Type B pancreatic cell (in vitro differentiated cells): ENCODE data around the gene CDKN3. TPM values are rescaled to one million over a fixed set of nuclear protein-coding genes. Genes with fewer than 3 reads are reported as not detected.
A peak's percentile ranks its signal among the peaks of the same experiment; 100 is the strongest.
"Not testable (repeated sequence)": the region's sequence is repeated elsewhere in the genome, so short reads cannot be mapped to it uniquely, and the experiment has no call there.

Experiments used
- DNase-seq: peaks from one replicate; pipeline ENCODE4 v3.0.0; 2021; ENCODE audit warnings: mixed read lengths; ENCODE audit not compliant: unreplicated experiment; ENCODE audit errors: extremely low spot score
- H3K27ac Mint-ChIP-seq: 2 replicates; pipeline ENCODE4 v1.8.0; 2021; ENCODE audit warnings: mild to moderate bottlenecking, mixed read lengths
- H3K27me3 Mint-ChIP-seq: 2 replicates; pipeline ENCODE4 v1.8.0; 2021; ENCODE audit warnings: mixed read lengths
- H3K36me3 Mint-ChIP-seq: 2 replicates; pipeline ENCODE4 v1.8.0; 2021; ENCODE audit warnings: mixed read lengths
- H3K4me1 Mint-ChIP-seq: one replicate; pipeline ENCODE4 v1.8.0; 2021; ENCODE audit warnings: mixed read lengths; ENCODE audit not compliant: unreplicated experiment
- H3K4me3 Mint-ChIP-seq: 2 replicates; pipeline ENCODE4 v1.8.0; 2021; ENCODE audit warnings: mild to moderate bottlenecking, mixed read lengths
- H3K9me3 Mint-ChIP-seq: 2 replicates; pipeline ENCODE4 v1.8.0; 2021; ENCODE audit warnings: mixed read lengths
- total RNA-seq: library from RNA; stranded (reverse); gene quantifications from 2 replicates; pipeline ENCODE4 v1.2.1, GENCODE V29; 2021; ENCODE audit warnings: low replicate concordance
- TF ChIP-seq, protein P1 (sequence below): fragments of 200-600 bp; sonication (generic); conservative IDR thresholded peaks from 2 replicates; pipeline ENCODE4 v1.5.0; 2021; ENCODE audit warnings: antibody characterized with exemption, mild to moderate bottlenecking

Gene CDKN3
- total RNA-seq, 1 donor from 2014 or later = 31.0 TPM

DNA sequence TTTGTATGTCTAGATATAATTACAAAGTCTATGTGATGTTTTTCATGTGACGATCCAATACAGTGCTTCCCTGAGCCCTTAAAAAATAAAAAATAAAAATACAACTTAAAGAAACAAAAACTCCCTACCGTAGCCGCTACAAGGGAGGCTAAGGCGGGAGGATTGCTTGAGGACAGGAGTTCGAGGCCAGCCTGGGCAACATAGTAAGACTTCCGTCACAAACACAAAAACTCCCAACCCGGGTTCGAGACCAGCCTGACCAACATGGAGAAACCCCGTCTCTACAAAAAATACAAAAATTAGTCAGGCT is 669 bp upstream of the CDKN3 start:
- peaks cover 4% of the 10 kb centered on the region for H3K36me3 Mint-ChIP-seq
- H3K27ac Mint-ChIP-seq = peak overlapping the region; percentile 79
- H3K9me3 Mint-ChIP-seq = no peaks in the 10 kb centered on the region
- DNase-seq = no peak
- peaks cover 3% of the 10 kb centered on the region for H3K27me3 Mint-ChIP-seq
- TF ChIP-seq, protein P1, sequence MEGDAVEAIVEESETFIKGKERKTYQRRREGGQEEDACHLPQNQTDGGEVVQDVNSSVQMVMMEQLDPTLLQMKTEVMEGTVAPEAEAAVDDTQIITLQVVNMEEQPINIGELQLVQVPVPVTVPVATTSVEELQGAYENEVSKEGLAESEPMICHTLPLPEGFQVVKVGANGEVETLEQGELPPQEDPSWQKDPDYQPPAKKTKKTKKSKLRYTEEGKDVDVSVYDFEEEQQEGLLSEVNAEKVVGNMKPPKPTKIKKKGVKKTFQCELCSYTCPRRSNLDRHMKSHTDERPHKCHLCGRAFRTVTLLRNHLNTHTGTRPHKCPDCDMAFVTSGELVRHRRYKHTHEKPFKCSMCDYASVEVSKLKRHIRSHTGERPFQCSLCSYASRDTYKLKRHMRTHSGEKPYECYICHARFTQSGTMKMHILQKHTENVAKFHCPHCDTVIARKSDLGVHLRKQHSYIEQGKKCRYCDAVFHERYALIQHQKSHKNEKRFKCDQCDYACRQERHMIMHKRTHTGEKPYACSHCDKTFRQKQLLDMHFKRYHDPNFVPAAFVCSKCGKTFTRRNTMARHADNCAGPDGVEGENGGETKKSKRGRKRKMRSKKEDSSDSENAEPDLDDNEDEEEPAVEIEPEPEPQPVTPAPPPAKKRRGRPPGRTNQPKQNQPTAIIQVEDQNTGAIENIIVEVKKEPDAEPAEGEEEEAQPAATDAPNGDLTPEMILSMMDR = no peak
- peaks cover 17% of the 10 kb centered on the region for H3K4me1 Mint-ChIP-seq
- peak overlapping the region; percentile 92 for H3K4me3 Mint-ChIP-seq

DNA sequence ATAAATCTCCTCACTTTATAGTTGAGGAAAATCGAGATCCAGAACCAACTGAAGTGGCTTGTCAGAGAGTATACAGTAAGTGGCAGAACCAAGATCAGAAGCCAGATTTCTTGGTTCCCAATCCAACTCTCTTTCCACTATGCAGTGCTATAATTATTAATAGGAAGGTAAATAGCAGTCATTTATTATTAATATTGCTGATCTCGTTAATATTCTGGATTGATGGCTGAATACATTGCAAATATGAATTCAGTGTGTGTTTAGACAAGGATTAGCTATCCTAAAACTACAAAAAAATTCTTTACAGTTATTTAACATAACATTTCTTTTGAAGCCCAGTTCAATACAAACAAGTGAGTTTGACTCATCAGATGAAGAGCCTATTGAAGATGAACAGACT is 2.8 kb downstream of the CDKN3 start:
- Mint-ChIP-seq H3K27ac (no peak overlapping the region), H3K4me3 (peak overlapping the region; percentile 29), H3K27me3 (peaks cover 3% of the 10 kb centered on the region), H3K36me3 (peaks cover 29% of the 10 kb centered on the region), H3K4me1 (peaks cover 23% of the 10 kb centered on the region), H3K9me3 (peaks cover 10% of the 10 kb centered on the region)
- TF ChIP-seq, protein P1 = no peak
- no peak for DNase-seq

DNA sequence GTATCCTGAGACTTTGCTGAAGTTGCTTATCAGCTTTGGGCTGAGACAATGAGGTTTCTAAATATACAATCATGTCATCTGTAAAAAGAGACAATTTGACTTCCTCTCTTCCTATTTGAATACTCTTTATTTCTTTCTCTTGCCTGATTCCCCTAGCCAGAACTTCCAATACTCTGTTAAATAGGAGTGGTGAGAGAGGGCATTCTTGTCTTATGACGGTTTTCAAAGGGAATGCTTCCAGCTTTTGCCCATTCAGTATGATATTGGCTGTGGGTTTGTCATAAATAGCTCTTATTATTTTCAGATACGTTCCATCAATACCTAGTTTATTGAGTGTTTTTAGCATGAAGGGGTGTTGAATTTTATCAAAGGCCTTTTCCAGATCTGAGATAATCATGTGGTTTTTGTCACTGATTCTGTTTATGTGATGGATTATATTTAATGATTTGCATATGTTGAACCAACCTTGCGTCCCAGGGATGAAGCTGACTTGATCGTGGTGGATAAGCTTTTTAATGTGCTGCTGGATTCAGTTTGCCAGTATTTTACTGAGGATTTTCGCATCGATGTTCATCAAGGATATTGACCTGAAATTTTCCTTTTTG is 6.7 kb downstream of the CDKN3 start:
- not testable (repeated sequence) for H3K27ac Mint-ChIP-seq, H3K27me3 Mint-ChIP-seq
- peaks cover 55% of the 10 kb centered on the region for H3K36me3 Mint-ChIP-seq

DNA sequence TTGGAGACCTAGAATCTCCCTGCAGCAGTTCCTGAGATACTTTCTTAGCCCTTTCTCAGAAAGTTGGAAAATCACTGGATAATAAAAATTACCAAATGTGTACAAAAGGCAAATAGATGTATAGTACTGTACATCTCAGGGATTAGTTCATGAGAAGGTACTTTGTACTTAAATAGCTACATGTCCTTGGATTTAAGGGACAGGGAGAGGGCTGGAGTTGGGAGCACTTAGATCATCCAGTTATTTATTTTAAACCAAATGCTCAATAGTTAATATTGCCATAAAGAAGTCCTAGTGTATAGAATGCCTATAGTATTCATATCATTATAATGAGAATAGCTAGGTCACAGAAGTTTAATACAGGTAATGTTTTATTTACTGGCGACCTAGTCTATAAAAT is 13.4 kb downstream of the CDKN3 start:
- TF ChIP-seq, protein P1 = no peak
- DNase-seq = no peak
- Mint-ChIP-seq H3K36me3 (peaks cover 33% of the 10 kb centered on the region), H3K27me3 (no peaks in the 10 kb centered on the region), H3K9me3 (no peaks in the 10 kb centered on the region), H3K4me3 (no peak overlapping the region), H3K4me1 (no peaks in the 10 kb centered on the region), H3K27ac (no peak overlapping the region)

More for the DNA sequence above, 6.7 kb downstream of the CDKN3 start:
- H3K9me3 Mint-ChIP-seq, H3K4me3 Mint-ChIP-seq, DNase-seq: not testable (repeated sequence)
- peaks cover 12% of the 10 kb centered on the region for H3K4me1 Mint-ChIP-seq

DNA sequence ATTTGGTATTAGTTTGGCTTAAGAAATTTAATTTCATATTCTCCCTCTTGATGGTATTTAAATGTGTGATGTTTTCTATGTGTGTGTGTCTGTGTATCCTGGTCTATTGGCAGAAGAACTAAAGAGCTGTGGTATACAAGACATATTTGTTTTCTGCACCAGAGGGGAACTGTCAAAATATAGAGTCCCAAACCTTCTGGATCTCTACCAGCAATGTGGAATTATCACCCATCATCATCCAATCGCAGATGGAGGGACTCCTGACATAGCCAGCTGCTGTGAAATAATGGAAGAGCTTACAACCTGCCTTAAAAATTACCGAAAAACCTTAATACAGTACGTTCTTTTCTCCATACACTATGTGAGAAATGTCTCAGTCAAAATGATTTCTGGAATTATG is 14.6 kb downstream of the CDKN3 start:
- Mint-ChIP-seq H3K27me3 (no peaks in the 10 kb centered on the region), H3K4me1 (no peaks in the 10 kb centered on the region), H3K4me3 (no peak overlapping the region), H3K27ac (no peak overlapping the region), H3K36me3 (peaks cover 23% of the 10 kb centered on the region), H3K9me3 (no peaks in the 10 kb centered on the region)
- TF ChIP-seq, protein P1 = no peak
- no peak for DNase-seq

DNA sequence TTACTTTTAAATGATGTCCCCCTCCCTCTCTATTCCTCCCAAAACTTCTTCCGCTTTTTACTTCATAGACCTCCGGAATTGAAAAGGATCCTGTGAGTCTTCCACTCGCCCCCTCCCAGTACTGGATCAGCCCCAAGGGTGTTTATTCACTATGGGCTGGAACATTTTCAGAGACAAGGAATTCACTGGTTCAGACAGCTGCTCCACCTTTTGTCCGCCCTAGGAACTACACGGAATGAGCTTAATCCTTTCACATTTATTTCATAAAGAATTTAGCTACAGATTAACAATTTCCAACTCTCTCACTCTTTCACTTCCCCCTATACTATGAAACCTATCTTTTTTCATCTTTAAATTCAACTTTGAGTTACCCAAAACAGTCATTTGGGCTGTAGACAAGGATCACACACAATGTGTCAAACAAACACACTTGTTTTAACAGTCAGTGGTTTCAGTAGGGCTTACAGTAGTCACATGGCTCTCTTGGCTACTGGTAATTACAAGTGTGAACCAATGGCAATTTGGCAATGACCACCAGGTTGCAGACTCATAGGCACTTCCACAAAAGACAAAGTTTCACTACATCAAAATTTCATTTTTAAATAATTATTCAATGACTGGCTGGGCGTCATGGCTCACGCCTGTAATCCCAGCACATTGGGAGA is 23.8 kb downstream of the CDKN3 start:
- Mint-ChIP-seq H3K27me3 (no peaks in the 10 kb centered on the region), H3K4me1 (peaks cover 4% of the 10 kb centered on the region), H3K9me3 (no peaks in the 10 kb centered on the region), H3K36me3 (peaks cover 4% of the 10 kb centered on the region), H3K27ac (peak overlapping the region; percentile 8), H3K4me3 (no peak overlapping the region)
- TF ChIP-seq, protein P1 = peak; percentile 71
- DNase-seq = no peak
